Type B pancreatic cell (in vitro differentiated cells): ENCODE results near the gene LEMD3. TPM values are rescaled to one million over a fixed set of nuclear protein-coding genes. Genes with fewer than 3 reads are reported as not detected.

ENCODE experiments used
- DNase-seq: peaks from one replicate; pipeline ENCODE4 v3.0.0; 2021; ENCODE audit warnings: mixed read lengths; ENCODE audit not compliant: unreplicated experiment; ENCODE audit errors: extremely low spot score
- H3K27ac Mint-ChIP-seq: 2 replicates; pipeline ENCODE4 v1.8.0; 2021; ENCODE audit warnings: mild to moderate bottlenecking, mixed read lengths
- H3K27me3 Mint-ChIP-seq: 2 replicates; pipeline ENCODE4 v1.8.0; 2021; ENCODE audit warnings: mixed read lengths
- H3K36me3 Mint-ChIP-seq: 2 replicates; pipeline ENCODE4 v1.8.0; 2021; ENCODE audit warnings: mixed read lengths
- H3K4me1 Mint-ChIP-seq: one replicate; pipeline ENCODE4 v1.8.0; 2021; ENCODE audit warnings: mixed read lengths; ENCODE audit not compliant: unreplicated experiment
- H3K4me3 Mint-ChIP-seq: 2 replicates; pipeline ENCODE4 v1.8.0; 2021; ENCODE audit warnings: mild to moderate bottlenecking, mixed read lengths
- H3K9me3 Mint-ChIP-seq: 2 replicates; pipeline ENCODE4 v1.8.0; 2021; ENCODE audit warnings: mixed read lengths
- total RNA-seq: library from RNA; stranded (reverse); gene quantifications from 2 replicates; pipeline ENCODE4 v1.2.1, GENCODE V29; 2021; ENCODE audit warnings: low replicate concordance
- TF ChIP-seq, protein P1 (sequence below): fragments of 200-600 bp; sonication (generic); conservative IDR thresholded peaks from 2 replicates; pipeline ENCODE4 v1.5.0; 2021; ENCODE audit warnings: antibody characterized with exemption, mild to moderate bottlenecking

The LEMD3 gene
- total RNA-seq, 1 donor from 2014 or later, result 40.6 TPM

- Mint-ChIP-seq H3K27me3 (no peaks in the 10 kb centered on the region), H3K4me3 (no peak overlapping the region), H3K9me3 (peaks cover 4% of the 10 kb centered on the region), H3K4me1 (no peaks in the 10 kb centered on the region), H3K27ac (no peak overlapping the region), H3K36me3 (peaks cover 35% of the 10 kb centered on the region)
- TF ChIP-seq, protein P1, sequence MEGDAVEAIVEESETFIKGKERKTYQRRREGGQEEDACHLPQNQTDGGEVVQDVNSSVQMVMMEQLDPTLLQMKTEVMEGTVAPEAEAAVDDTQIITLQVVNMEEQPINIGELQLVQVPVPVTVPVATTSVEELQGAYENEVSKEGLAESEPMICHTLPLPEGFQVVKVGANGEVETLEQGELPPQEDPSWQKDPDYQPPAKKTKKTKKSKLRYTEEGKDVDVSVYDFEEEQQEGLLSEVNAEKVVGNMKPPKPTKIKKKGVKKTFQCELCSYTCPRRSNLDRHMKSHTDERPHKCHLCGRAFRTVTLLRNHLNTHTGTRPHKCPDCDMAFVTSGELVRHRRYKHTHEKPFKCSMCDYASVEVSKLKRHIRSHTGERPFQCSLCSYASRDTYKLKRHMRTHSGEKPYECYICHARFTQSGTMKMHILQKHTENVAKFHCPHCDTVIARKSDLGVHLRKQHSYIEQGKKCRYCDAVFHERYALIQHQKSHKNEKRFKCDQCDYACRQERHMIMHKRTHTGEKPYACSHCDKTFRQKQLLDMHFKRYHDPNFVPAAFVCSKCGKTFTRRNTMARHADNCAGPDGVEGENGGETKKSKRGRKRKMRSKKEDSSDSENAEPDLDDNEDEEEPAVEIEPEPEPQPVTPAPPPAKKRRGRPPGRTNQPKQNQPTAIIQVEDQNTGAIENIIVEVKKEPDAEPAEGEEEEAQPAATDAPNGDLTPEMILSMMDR, result no peak
- DNase-seq, result no peak
Measured at GRCh38 chr12:65200007-65200665, 30.8 kb downstream of the LEMD3 start.

DNA sequence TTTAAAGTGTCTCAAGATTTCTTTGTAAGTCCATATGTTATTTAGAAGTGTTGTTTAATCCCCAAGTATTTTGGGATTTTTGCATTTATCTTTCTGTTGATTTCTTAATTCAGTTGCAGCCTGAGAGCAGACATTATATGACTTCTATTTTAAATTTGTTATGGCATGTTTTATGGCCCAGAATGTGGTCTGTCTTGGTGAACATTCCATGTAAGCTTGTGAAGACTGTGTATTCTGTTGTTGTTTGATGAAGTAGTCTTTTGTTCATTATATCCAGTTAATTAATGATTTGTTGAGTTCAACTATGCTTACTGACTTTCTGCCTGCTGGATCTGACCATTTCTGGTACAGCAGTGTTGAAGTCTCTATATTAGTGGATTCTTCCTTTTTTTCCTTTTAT is 34.0 kb downstream of the LEMD3 start:
- Mint-ChIP-seq H3K27ac (no peak overlapping the region), H3K4me3 (no peak overlapping the region), H3K4me1 (peaks cover 7% of the 10 kb centered on the region), H3K27me3 (no peaks in the 10 kb centered on the region), H3K9me3 (no peaks in the 10 kb centered on the region), H3K36me3 (peaks cover 26% of the 10 kb centered on the region)
- no peak for DNase-seq
- TF ChIP-seq, protein P1, result no peak

GRCh38 chr12:65204886-65205525 is 35.6 kb downstream of the LEMD3 start:
- no peak for DNase-seq
- Mint-ChIP-seq H3K27me3 (no peaks in the 10 kb centered on the region), H3K27ac (no peak overlapping the region), H3K36me3 (peaks cover 26% of the 10 kb centered on the region), H3K4me3 (no peak overlapping the region), H3K4me1 (peaks cover 17% of the 10 kb centered on the region), H3K9me3 (no peaks in the 10 kb centered on the region)
- TF ChIP-seq, protein P1, result no peak

DNA sequence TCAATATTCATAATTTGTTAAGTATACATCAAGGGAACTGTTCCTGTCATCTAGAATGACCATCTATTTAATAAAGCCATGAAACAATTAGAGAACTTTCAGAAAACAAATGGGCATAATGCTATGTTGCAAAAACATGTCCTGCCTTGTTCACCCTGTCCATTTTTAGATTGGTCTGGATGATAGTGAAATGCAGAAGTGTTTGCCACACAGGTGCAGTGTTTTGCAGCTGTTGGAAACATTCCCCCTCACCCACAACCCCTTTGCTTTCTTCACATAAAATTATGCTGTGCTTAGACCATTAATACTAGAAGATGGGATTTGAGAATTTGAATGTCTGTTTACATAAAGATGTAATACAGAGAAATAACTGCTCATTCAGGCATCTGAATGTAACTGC is 36.5 kb downstream of the LEMD3 start:
- Mint-ChIP-seq H3K9me3 (no peaks in the 10 kb centered on the region), H3K36me3 (peaks cover 17% of the 10 kb centered on the region), H3K27ac (no peak overlapping the region), H3K27me3 (no peaks in the 10 kb centered on the region), H3K4me3 (no peak overlapping the region), H3K4me1 (peaks cover 17% of the 10 kb centered on the region)
- DNase-seq, result no peak
- TF ChIP-seq, protein P1, result no peak

GRCh38 chr12:65208125-65208524 is 38.7 kb downstream of the LEMD3 start:
- DNase-seq, result no peak
- H3K27ac Mint-ChIP-seq, result no peak overlapping the region

More at GRCh38 chr12:65208125-65208524, 38.7 kb downstream of the LEMD3 start:
- H3K4me1 Mint-ChIP-seq, result peaks cover 17% of the 10 kb centered on the region
- H3K27me3 Mint-ChIP-seq, result no peaks in the 10 kb centered on the region
- H3K4me3 Mint-ChIP-seq, result no peak overlapping the region
- H3K9me3 Mint-ChIP-seq, result no peaks in the 10 kb centered on the region
- H3K36me3 Mint-ChIP-seq, result peaks cover 12% of the 10 kb centered on the region
- TF ChIP-seq, protein P1, result no peak
